Frontal cortex (tissue), 4 donors: Measurements from ENCODE around the gene PCDHGB2. TPM values are rescaled to one million over a fixed set of nuclear protein-coding genes. Genes with fewer than 3 reads are reported as not detected.
"Not testable (repeated sequence)": the region's sequence is repeated elsewhere in the genome, so short reads cannot be mapped to it uniquely, and the experiment has no call there.

Experiments
- DNase-seq, 2 donors: peaks; one replicate each; pipeline ENCODE4 v3.0.0; 2012; ENCODE audit warnings: low spot score in 2 of 2
- FAIRE-seq: peaks from 2 replicates; lab custom pipeline; 2012; peaks lifted over from hg19 to GRCh38; lab: Jason Lieb, UNC
- total RNA-seq: library from RNA; depleted of rRNA; stranded (reverse); fragments of >200 nt; gene quantifications from one replicate; pipeline ENCODE4 v1.2.3, GENCODE V29; 2014
- donor health status: control.
- donor health status: control.
- donor health status: control.

The PCDHGB2 gene
- total RNA-seq = 6.1 TPM

GRCh38 chr5:141359790-141360426 lies at the start of gene PCDHGB2:
TSS of gene PCDHGB2 (plus strand) at chr5:141359994. CDS start at chr5:141360136, 142 bp downstream.
- no peak for FAIRE-seq
- DNase-seq = no peak

GRCh38 chr5:141313711-141314110 lies 46.1 kb upstream of the PCDHGB2 start:
- FAIRE-seq (no peak), DNase-seq (no peak)

GRCh38 chr5:141316963-141317362 lies 42.8 kb upstream of the PCDHGB2 start:
- not testable (repeated sequence) for FAIRE-seq, DNase-seq

- DNase-seq = no peak
- FAIRE-seq = no peak
Measured at GRCh38 chr5:141319202-141319601, 40.6 kb upstream of the PCDHGB2 start.

- FAIRE-seq = no peak
- no peak for DNase-seq
Measured at GRCh38 chr5:141319699-141320098, 40.1 kb upstream of the PCDHGB2 start.

- FAIRE-seq (no peak), DNase-seq (peak; percentile 76 to 86)
Measured at GRCh38 chr5:141320225-141321169, 39.3 kb upstream of the PCDHGB2 start, which contains the start of gene TAF7. TSS of gene TAF7 (minus strand) at chr5:141320784. CDS start at chr5:141320044, 740 bp downstream.

- FAIRE-seq = no peak
Measured at GRCh38 chr5:141322261-141322660, 37.5 kb upstream of the PCDHGB2 start.

GRCh38 chr5:141326088-141326854 lies 33.5 kb upstream of the PCDHGB2 start:
- DNase-seq (peak in 1 of 2 donors; percentile 54), FAIRE-seq (no peak)

More at GRCh38 chr5:141322261-141322660, 37.5 kb upstream of the PCDHGB2 start:
- DNase-seq = no peak

- DNase-seq (no peak), FAIRE-seq (no peak)
Measured at GRCh38 chr5:141328231-141328630, 31.6 kb upstream of the PCDHGB2 start.

GRCh38 chr5:141330299-141331080 lies 29.3 kb upstream of the PCDHGB2 start, which contains the start of gene PCDHGA1:
TSS of gene PCDHGA1 (plus strand) at chr5:141330514.
- no peak for DNase-seq
- no peak for FAIRE-seq

- not testable (repeated sequence) for FAIRE-seq, DNase-seq
Measured at GRCh38 chr5:141332571-141332970, 27.2 kb upstream of the PCDHGB2 start.

GRCh38 chr5:141338538-141339306 lies 21.1 kb upstream of the PCDHGB2 start, which contains the start of gene PCDHGA2:
TSS of gene PCDHGA2 (plus strand) at chr5:141338760.
- DNase-seq (no peak), FAIRE-seq (no peak)

GRCh38 chr5:141340781-141341354 lies 18.9 kb upstream of the PCDHGB2 start:
- FAIRE-seq, DNase-seq: not testable (repeated sequence)

- no peak for FAIRE-seq
Measured at GRCh38 chr5:141342773-141343172, 17.0 kb upstream of the PCDHGB2 start.

GRCh38 chr5:141343242-141343952 lies 16.4 kb upstream of the PCDHGB2 start, which contains the start of gene PCDHGA3:
TSS of gene PCDHGA3 (plus strand) at chr5:141343829. CDS start at chr5:141344034, 205 bp downstream.
- no peak for DNase-seq
- FAIRE-seq = no peak

More at GRCh38 chr5:141342773-141343172, 17.0 kb upstream of the PCDHGB2 start:
- DNase-seq = no peak

- FAIRE-seq = no peak
Measured at GRCh38 chr5:141343953-141344463, 15.8 kb upstream of the PCDHGB2 start.

GRCh38 chr5:141345327-141345726 lies 14.5 kb upstream of the PCDHGB2 start:
- DNase-seq (no peak), FAIRE-seq (no peak)

More at GRCh38 chr5:141343953-141344463, 15.8 kb upstream of the PCDHGB2 start:
- no peak for DNase-seq
